Muscle layer of duodenum (tissue), 2 donors: ENCODE measurements around the gene SNX33.

Experiments
- H3K27ac ChIP-seq: one replicate; pipeline ENCODE4 v1.7.0; 2013; ENCODE audit warnings: mild to moderate bottlenecking, low read length
- H3K27me3 ChIP-seq: one replicate; pipeline ENCODE4 v1.7.0; 2013; ENCODE audit warnings: low read depth, mild to moderate bottlenecking, control low read depth, low read length
- H3K36me3 ChIP-seq, 2 donors: one replicate each; pipeline ENCODE4 v1.7.0; 2013; ENCODE audit warnings: low read length in 2 of 2, control low read depth in 1 of 2, mild to moderate bottlenecking in 1 of 2; ENCODE audit not compliant: insufficient read depth in 2 of 2, control insufficient read depth in 1 of 2
- H3K4me1 ChIP-seq, 2 donors: one replicate each; pipeline ENCODE4 v1.7.0; 2013; ENCODE audit warnings: low read length in 2 of 2, mild to moderate bottlenecking in 2 of 2, control low read depth in 1 of 2, moderate library complexity in 1 of 2; ENCODE audit not compliant: insufficient read depth in 2 of 2, control insufficient read depth in 1 of 2
- H3K4me3 ChIP-seq, 2 donors: one replicate each; pipeline ENCODE4 v1.7.0; 2013; ENCODE audit warnings: low read length in 2 of 2, low read depth in 1 of 2, mild to moderate bottlenecking in 1 of 2
- H3K9me3 ChIP-seq, 2 donors: one replicate each; pipeline ENCODE4 v1.7.0; 2013; ENCODE audit warnings: low read length in 2 of 2, control low read depth in 1 of 2, mild to moderate bottlenecking in 1 of 2; ENCODE audit not compliant: control insufficient read depth in 1 of 2
- donor health status: healthy.

The SNX33 gene

GRCh38 chr15:75654201-75654907, 6.6 kb downstream of the SNX33 start:
- no peaks in the 10 kb centered on the region for H3K9me3 ChIP-seq
- no peaks in the 10 kb centered on the region for H3K27me3 ChIP-seq
- no peak overlapping the region for H3K4me3 ChIP-seq
- H3K27ac ChIP-seq: no peak overlapping the region
- peaks cover 11 to 27% of the 10 kb centered on the region in 2 donors for H3K36me3 ChIP-seq
- H3K4me1 ChIP-seq: peaks cover 27 to 56% of the 10 kb centered on the region in 2 donors

DNA sequence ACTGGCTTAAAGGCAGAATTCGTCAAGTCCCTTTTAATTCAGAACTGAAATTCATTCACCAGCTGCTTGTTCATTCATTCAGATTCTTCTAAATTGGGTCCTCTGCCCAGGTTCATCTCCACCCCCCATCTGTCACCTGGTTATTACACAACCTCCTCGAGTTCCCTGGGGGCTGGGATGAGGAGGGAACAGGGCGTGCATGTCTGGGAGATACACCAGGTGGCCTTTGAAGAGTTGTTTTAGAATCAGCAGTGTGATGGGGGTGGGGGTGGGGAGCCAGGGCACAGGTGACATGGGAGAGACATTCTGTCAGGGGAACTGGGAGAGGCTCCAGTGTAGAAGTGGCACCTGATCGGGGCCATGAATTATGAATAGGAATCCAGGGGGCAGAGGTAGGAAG, 8.2 kb downstream of the SNX33 start:
- Histone ChIP-seq H3K27ac (no peak overlapping the region), H3K9me3 (no peaks in the 10 kb centered on the region), H3K4me1 (peaks cover 29 to 51% of the 10 kb centered on the region in 2 donors), H3K27me3 (no peaks in the 10 kb centered on the region), H3K4me3 (no peak overlapping the region), H3K36me3 (peaks cover 11 to 30% of the 10 kb centered on the region in 2 donors)

DNA sequence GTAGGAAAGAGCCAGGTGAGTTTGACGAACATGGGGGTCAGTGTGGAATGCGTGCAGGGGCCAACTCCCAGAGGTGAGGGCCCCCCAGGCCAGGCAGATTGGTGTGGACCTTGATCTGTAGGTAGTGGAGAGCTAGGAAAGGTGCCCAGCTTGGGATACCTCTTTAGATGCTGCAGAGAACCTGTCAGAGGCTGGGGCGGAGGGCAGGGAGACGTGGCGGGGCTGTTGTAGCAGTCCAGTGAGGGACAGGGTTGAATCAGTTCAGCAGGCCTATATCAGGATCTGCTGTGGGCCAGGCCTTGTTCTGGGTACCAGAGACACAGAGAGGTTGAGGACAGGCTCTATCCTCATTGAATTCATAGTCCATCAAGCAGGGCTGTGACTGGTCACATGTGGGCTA, 8.6 kb downstream of the SNX33 start:
- H3K27me3 ChIP-seq: no peaks in the 10 kb centered on the region
- H3K9me3 ChIP-seq: no peaks in the 10 kb centered on the region
- peaks cover 25 to 49% of the 10 kb centered on the region in 2 donors for H3K4me1 ChIP-seq
- H3K36me3 ChIP-seq: peaks cover 11 to 30% of the 10 kb centered on the region in 2 donors
- no peak overlapping the region for H3K4me3 ChIP-seq
- H3K27ac ChIP-seq: no peak overlapping the region

GRCh38 chr15:75656813-75657212, 9.1 kb downstream of the SNX33 start:
- peaks cover 11 to 30% of the 10 kb centered on the region in 2 donors for H3K36me3 ChIP-seq

GRCh38 chr15:75659141-75659771, 11.5 kb downstream of the SNX33 start:
- H3K4me3 ChIP-seq: no peak overlapping the region
- H3K27ac ChIP-seq: peak overlapping the region; percentile 41
- H3K9me3 ChIP-seq: no peaks in the 10 kb centered on the region
- peaks cover 11 to 23% of the 10 kb centered on the region in 2 donors for H3K4me1 ChIP-seq
- H3K36me3 ChIP-seq: peaks cover 9 to 34% of the 10 kb centered on the region in 2 donors
- no peaks in the 10 kb centered on the region for H3K27me3 ChIP-seq

More at GRCh38 chr15:75656813-75657212, 9.1 kb downstream of the SNX33 start:
- Histone ChIP-seq H3K4me3 (no peak overlapping the region), H3K4me1 (peaks cover 21 to 45% of the 10 kb centered on the region in 2 donors), H3K9me3 (no peaks in the 10 kb centered on the region), H3K27me3 (no peaks in the 10 kb centered on the region), H3K27ac (no peak overlapping the region)

- Histone ChIP-seq H3K36me3 (peaks cover 9 to 34% of the 10 kb centered on the region in 2 donors), H3K9me3 (no peaks in the 10 kb centered on the region), H3K27ac (peak overlapping the region; percentile 74), H3K4me3 (no peak overlapping the region), H3K27me3 (no peaks in the 10 kb centered on the region), H3K4me1 (peaks cover 11 to 15% of the 10 kb centered on the region in 2 donors)
These were observed 12.4 kb downstream of the SNX33 start for GRCh38 chr15:75659928-75660645.

DNA sequence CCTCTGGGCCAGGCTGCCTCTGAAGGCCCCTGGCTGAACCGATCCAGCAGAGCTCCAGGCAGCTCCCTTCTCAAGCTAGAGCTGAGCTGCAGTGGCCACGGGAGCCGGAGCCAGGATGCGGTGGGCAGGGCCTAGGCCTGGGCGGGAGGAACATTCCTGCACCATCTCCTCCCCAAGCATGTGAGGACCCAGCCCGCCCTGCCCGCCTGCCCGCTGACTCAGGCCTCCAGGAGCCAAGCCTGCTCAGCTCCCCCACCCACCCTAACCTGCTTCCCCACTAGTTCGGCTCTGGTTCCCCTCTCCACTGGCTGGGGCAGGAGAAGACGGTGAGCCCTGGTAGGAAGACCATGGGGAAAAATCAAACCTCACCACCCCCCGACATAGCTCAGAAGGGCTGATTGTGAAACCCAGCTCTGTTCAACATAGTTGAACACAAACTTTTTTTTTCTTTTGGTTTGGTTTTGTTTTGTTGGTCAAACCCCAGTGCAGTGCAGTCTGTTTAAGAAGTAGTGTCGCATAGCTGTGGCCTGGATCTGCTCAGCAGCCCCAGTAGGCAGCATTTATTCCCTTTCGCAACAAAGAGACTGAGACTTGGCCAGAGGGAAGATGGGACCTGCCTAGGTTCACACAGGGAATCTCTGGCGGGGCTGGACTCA, 13.5 kb downstream of the SNX33 start:
- Histone ChIP-seq H3K27ac (peak overlapping the region; percentile 94), H3K4me3 (peak overlapping the region; percentile 14 to 34), H3K27me3 (no peaks in the 10 kb centered on the region), H3K4me1 (peaks cover 11 to 13% of the 10 kb centered on the region in 2 donors), H3K36me3 (peaks cover 9 to 34% of the 10 kb centered on the region in 2 donors), H3K9me3 (no peaks in the 10 kb centered on the region)

GRCh38 chr15:75661756-75662140, 14.0 kb downstream of the SNX33 start:
- Histone ChIP-seq H3K27ac (peak overlapping the region; percentile 94), H3K4me1 (peaks cover 13 to 15% of the 10 kb centered on the region in 2 donors), H3K9me3 (no peaks in the 10 kb centered on the region), H3K4me3 (peak overlapping the region; percentile 14 to 34), H3K36me3 (peaks cover 5 to 30% of the 10 kb centered on the region in 2 donors), H3K27me3 (no peaks in the 10 kb centered on the region)

DNA sequence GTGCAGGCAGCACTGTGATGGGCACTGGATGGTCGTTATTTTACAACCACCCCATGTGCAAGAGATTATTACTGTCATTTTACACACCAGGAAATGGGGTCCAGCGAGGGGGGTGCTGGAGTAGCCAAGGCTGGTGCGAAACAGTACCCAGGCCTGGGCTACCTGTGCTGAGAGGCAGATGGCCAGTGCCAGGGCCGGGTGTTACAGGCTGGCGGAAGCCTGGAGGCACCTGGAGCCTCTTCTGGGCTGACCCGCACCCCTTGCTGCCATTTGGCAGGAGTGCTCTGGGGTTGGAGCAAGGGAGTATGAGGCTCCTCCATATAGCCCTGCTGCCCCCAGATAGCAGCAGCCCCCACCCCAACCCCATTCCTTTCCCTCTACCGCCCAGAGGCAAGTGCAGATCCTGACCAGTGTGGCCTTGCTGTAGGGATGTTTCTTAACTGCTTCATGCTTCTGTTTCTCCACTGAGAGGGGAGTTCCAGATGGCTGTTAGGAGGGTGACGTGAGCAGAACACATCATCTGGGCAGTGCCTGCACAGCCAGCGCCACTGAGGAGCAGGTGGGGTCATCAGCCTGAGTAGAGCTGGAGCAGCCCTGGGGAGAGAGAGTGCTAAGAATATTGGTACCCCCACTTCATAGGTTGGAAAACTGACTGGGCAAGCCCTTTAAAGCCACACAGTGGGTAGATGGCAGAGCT, 15.3 kb downstream of the SNX33 start:
- H3K36me3 ChIP-seq: peaks cover 0 to 22% of the 10 kb centered on the region in 2 donors
- no peak overlapping the region for H3K27ac ChIP-seq
- no peak overlapping the region for H3K4me3 ChIP-seq
- no peaks in the 10 kb centered on the region for H3K27me3 ChIP-seq
- H3K9me3 ChIP-seq: no peaks in the 10 kb centered on the region
- H3K4me1 ChIP-seq: peaks cover 15 to 24% of the 10 kb centered on the region in 2 donors

GRCh38 chr15:75663931-75664421, 16.3 kb downstream of the SNX33 start:
- no peaks in the 10 kb centered on the region for H3K27me3 ChIP-seq
- peaks cover 0 to 15% of the 10 kb centered on the region in 2 donors for H3K36me3 ChIP-seq
- no peak overlapping the region for H3K4me3 ChIP-seq
- peaks cover 15 to 24% of the 10 kb centered on the region in 2 donors for H3K4me1 ChIP-seq
- H3K27ac ChIP-seq: no peak overlapping the region
- H3K9me3 ChIP-seq: no peaks in the 10 kb centered on the region
